ENCODE measurements around the gene TMEM138.

- TF ChIP-seq, protein P1, sequence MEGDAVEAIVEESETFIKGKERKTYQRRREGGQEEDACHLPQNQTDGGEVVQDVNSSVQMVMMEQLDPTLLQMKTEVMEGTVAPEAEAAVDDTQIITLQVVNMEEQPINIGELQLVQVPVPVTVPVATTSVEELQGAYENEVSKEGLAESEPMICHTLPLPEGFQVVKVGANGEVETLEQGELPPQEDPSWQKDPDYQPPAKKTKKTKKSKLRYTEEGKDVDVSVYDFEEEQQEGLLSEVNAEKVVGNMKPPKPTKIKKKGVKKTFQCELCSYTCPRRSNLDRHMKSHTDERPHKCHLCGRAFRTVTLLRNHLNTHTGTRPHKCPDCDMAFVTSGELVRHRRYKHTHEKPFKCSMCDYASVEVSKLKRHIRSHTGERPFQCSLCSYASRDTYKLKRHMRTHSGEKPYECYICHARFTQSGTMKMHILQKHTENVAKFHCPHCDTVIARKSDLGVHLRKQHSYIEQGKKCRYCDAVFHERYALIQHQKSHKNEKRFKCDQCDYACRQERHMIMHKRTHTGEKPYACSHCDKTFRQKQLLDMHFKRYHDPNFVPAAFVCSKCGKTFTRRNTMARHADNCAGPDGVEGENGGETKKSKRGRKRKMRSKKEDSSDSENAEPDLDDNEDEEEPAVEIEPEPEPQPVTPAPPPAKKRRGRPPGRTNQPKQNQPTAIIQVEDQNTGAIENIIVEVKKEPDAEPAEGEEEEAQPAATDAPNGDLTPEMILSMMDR (IDR thresholded peaks at IDR 0.05; ENCODE audit: low read length): 0 out of 2 replicates have a peak, but pooled peaks have one; percentile 3
- TF ChIP-seq EZH2 (optimal IDR thresholded peaks at IDR 0.05; ENCODE audit: low read depth, low read length): no peak
Measured at GRCh38 chr11:61384271-61385242, 22.4 kb downstream of the TMEM138 start.
